Mucosa of descending colon (tissue), 3 donors: ENCODE data around the gene RIMBP3C. TPM values are rescaled to one million over a fixed set of nuclear protein-coding genes. Genes with fewer than 3 reads are reported as not detected.

Experiments used
- ATAC-seq: fragments of 200-7000 bp; cut with Tn5 transposase; one replicate; pipeline ENCODE4 v1.9.1; 2020; ENCODE audit warnings: mild to moderate bottlenecking, moderate library complexity
- DNase-seq, 3 donors: peaks; one replicate each; pipeline ENCODE4 v3.0.0-alpha.2; 2020
- H3K36me3 ChIP-seq: fragments of 200-600 bp; one replicate; pipeline ENCODE4 v1.8.0; 2021; ENCODE audit warnings: low read depth, mild to moderate bottlenecking
- H3K4me1 ChIP-seq: fragments of 200-600 bp; one replicate; pipeline ENCODE4 v1.8.0; 2021; ENCODE audit warnings: low read depth, mild to moderate bottlenecking
- H3K4me3 ChIP-seq: fragments of 200-600 bp; one replicate; pipeline ENCODE4 v1.8.0; 2021; ENCODE audit warnings: mild to moderate bottlenecking
- H3K9me3 ChIP-seq: fragments of 200-600 bp; one replicate; pipeline ENCODE4 v1.8.0; 2021; ENCODE audit warnings: mild to moderate bottlenecking
- CTCF ChIP-seq: fragments of 200-600 bp; IDR thresholded peaks from one replicate; pipeline ENCODE4 v1.8.0; 2022; ENCODE audit warnings: antibody characterized with exemption, mild to moderate bottlenecking
- intact Hi-C, 2 donors: fragments of 100-400 bp; cut with DNase I in 1 of 2; cut with micrococcal nuclease in 1 of 2; formaldehyde crosslinking; loops; one replicate each; pipeline versions ENCODE4 v1.11.0 to v1.11.1; 2022; cut with DNase I, micrococcal nuclease
- total RNA-seq, 3 donors: library from RNA; stranded (reverse); fragmentation: NEBNext Ultra II Directional in 2 of 3; extraction: Animal tissue kit (Norgen Biotek cat#: 25700) in 2 of 3; gene quantifications; one replicate each; pipeline versions ENCODE4 v1.2.1 to v1.2.4, GENCODE V29; 2021 to 2023
- donor health status: DM: no; HTN: no; CAD: no; lungs with moderate emphysema.
- donor health status: DM: no; HTN: no; CAD: no.
- donor health status: DM: no; HTN: yes; CAD: no.

The RIMBP3C gene
- total RNA-seq, 3 donors from 2014 or later = 0.13 to 0.22 TPM; not detected in 1

DNA sequence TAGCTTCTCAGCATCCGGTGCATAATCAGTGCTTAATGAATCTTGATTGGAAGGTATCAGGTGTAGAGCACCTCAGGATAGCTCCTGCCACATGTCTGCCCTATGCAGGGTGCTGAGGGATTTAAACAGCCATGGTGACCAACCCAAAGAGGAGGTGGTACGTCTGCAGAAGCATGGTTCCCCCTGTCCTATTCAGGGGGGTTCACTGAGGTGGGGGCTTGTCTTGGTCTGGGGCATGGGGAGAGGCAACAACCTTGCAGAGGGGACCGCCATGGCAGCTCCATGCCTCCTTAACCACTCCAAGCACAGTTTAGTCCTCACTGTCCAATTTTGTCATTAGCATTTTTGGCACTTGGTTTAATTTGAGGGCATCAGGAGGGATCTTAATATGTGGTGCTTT, 41.2 kb upstream of the RIMBP3C start:
- Histone ChIP-seq H3K4me3 (no peak overlapping the region), H3K9me3 (no peaks in the 10 kb centered on the region), H3K4me1 (peaks cover 6% of the 10 kb centered on the region), H3K36me3 (no peaks in the 10 kb centered on the region)
- ATAC-seq = no peak
- no peak for TF ChIP-seq CTCF
- no peak for DNase-seq
- intact Hi-C loops = no loop called here

DNA sequence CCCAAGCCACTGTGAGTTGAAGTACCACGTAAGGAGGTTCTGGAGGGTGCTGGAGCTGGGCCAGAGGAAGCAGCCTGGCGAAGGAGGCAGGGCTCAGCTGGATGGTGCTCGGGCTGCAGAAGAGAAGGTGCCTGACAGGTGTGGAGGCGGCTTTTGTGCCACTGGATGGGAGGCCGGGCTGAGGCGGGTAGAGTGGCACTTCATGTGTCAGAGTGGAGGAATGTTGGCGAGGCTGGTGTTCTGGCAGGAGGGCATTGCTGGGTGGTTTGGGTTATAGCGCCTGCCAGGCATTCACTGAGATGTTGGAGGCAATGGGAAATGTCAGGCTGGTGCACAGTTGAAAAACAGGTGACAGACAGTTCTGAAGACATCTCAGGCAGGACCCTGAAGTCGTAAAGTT, 40.4 kb upstream of the RIMBP3C start:
- Histone ChIP-seq H3K9me3 (no peaks in the 10 kb centered on the region), H3K4me1 (peaks cover 6% of the 10 kb centered on the region), H3K4me3 (no peak overlapping the region), H3K36me3 (no peaks in the 10 kb centered on the region)
- intact Hi-C loops = no loop called here
- ATAC-seq (peak; percentile 10), DNase-seq (no peak)
- no peak for TF ChIP-seq CTCF

DNA sequence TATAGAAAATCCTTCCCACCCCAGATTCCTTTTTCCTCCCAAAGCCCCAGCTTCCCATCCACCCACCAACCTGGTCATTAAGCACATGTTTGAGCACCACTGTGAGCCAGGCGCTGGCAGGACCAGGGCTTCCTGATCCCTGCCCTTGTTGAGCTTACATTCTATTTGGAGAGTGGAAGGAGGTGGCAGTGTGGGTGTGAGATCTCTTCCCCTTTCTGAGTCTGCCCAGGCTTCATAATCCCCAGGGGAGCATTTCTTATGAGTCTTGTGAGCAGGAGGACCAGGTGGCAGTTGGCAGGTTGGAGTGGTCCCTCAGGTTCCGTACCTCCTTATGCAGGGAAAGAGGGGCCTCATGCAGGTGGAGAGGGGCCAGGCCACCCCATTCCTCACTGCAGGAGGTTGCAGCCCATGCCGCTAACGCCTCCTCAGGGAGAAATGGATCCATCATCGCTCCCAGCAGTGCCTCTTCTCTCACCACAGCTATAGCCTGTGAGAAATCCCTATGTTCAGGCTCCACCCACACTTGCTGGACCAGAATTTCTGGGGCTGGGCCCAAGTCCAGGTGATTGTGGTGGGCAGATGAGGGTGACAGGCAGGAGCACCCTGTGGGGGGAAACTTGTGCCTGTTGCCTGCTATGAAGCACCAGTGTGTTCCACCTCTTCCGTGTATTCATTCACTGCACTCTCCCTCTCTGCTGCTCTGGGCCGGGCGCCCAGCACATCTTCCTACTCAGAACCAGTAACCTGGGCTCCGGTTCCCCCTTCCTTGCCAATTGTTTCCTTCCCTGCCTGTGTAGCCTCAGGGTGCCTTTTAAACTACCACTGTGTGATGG, 39.8 kb upstream of the RIMBP3C start:
- Histone ChIP-seq H3K4me3 (no peak overlapping the region), H3K36me3 (no peaks in the 10 kb centered on the region), H3K4me1 (peaks cover 7% of the 10 kb centered on the region), H3K9me3 (no peaks in the 10 kb centered on the region)
- ATAC-seq (no peak), DNase-seq (no peak)
- intact Hi-C loops = no loop called here
- TF ChIP-seq CTCF = no peak

- no peak for ATAC-seq
- H3K4me3 ChIP-seq = no peak overlapping the region
- intact Hi-C loops = no loop called here
- no peaks in the 10 kb centered on the region for H3K36me3 ChIP-seq
- no peak for DNase-seq
- peaks cover 7% of the 10 kb centered on the region for H3K4me1 ChIP-seq
- no peaks in the 10 kb centered on the region for H3K9me3 ChIP-seq
- no peak for TF ChIP-seq CTCF
These were observed 38.1 kb upstream of the RIMBP3C start for GRCh38 chr22:21589396-21589795.

- DNase-seq (no peak), ATAC-seq (peak; percentile 53)
- intact Hi-C loops = no loop called here
- TF ChIP-seq CTCF = no peak
- Histone ChIP-seq H3K4me3 (no peak overlapping the region), H3K9me3 (no peaks in the 10 kb centered on the region), H3K4me1 (peaks cover 7% of the 10 kb centered on the region), H3K36me3 (no peaks in the 10 kb centered on the region)
These were observed 36.7 kb upstream of the RIMBP3C start for GRCh38 chr22:21587803-21588611.
